Glomerular visceral epithelial cell (primary cell): ENCODE data around the gene PPM1G.
"Not testable (repeated sequence)": the region's sequence is repeated elsewhere in the genome, so short reads cannot be mapped to it uniquely, and the experiment has no call there.

Source experiments
- DNase-seq: peaks from one replicate; pipeline ENCODE4 v3.0.0-alpha.2; 2016; ENCODE audit errors: extremely low spot score

The PPM1G gene

GRCh38 chr2:27376151-27376865, 33.1 kb downstream of the PPM1G start:
- DNase-seq = no peak

GRCh38 chr2:27375513-27376099, 33.8 kb downstream of the PPM1G start:
- no peak for DNase-seq

- no peak for DNase-seq
Observed at GRCh38 chr2:27373567-27373966, 35.8 kb downstream of the PPM1G start.

- DNase-seq = no peak
Observed at GRCh38 chr2:27372937-27373336, 36.5 kb downstream of the PPM1G start.

GRCh38 chr2:27370816-27371620, 38.4 kb downstream of the PPM1G start:
- peak; percentile 40 for DNase-seq

- DNase-seq = peak; percentile 98
Observed at GRCh38 chr2:27370026-27370815, 39.2 kb downstream of the PPM1G start, which contains the start of the genes EIF2B4 and SNX17. Gene EIF2B4 (minus strand): TSS chr2:27370338. CDS start chr2:27370314, 24 bp downstream. Gene SNX17 (plus strand): TSS chr2:27370616. CDS start chr2:27370744, 128 bp downstream.

DNA sequence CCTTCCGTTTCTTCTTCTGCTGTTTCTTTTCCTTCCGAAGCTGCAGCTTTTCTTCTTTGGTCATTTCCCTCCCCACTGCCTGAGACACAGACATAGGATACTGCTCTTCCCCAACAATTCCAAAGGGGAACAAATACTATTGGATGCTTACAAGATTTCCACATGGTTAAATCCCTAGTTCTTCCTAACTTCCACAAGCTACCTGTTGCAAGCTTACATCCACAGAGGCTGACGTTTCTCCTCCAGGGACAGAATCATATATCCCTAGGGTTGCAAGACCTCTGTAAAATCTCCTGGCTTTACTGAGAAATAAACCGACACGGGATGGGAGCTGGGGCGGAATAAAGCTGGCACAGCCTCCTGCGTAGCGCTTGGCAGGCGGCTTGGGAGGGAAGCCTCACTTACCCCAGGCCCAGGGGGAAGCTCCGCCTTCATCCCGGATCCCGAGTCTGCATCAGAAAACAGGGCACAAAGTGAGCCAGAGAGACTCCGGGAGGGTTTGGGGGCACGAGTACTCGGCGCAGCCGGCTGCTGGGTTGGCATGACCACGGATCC, 39.8 kb downstream of the PPM1G start:
- DNase-seq = peak; percentile 54

DNA sequence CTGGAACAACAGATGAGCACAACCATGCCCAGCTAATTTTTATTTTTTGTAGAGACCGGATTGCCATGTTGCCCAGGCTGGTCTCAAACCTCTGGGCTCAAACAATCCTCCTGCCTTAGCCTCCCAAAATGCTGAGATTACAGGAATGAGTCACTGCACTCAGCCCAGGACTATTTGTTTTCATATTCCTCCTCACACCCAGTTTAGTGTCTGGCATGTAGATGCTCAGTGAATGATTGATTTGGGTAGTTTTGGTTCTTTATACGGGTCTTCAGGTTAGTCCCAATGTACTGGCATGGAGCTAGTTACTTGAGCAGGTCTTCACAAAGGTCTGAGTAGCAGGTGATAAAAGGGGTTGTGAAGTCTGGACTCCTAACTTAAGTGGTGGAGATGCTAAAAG, 45.5 kb downstream of the PPM1G start:
- DNase-seq = no peak

DNA sequence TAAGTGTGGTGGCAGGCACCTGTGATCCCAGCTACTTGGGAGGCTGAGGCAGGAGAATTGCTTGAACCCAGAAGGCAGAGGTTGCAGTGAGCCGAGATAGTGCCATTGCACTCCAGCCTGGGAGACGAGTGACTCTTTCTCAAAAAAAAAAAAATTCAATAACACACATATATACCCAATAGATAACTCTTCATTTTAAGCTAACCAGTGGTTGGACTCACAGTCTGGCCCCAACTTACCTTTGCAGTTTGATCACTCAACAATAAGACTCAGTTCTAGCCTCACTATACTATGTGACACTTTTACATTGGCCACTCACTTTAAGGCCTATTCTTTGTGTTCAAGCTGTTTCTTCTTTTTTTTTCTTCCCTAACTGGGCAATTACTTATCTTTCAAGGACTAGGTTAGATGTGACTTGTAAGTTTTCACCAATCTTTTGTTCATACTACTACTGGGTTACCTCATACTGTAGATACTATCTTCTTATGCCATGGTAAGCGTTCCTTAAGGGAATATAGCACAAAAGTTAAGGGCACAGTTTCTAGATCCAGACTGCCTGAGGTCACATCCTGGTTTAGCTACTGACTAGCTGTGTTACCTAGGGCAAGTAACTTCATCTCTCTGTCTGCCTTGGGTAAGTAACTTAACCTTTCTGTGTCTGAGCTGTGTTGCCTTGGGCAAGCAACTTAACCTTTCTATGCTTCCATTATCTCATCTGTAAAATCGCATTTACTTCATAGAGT, 46.5 kb downstream of the PPM1G start:
- no peak for DNase-seq

GRCh38 chr2:27356382-27357181, 52.8 kb downstream of the PPM1G start, which contains the start of gene GTF3C2:
Gene GTF3C2 (minus strand): TSS chr2:27356764. CDS start chr2:27343554, 13,210 bp downstream.
- peak; percentile 95 for DNase-seq

- peak; percentile 53 for DNase-seq
Observed at GRCh38 chr2:27356056-27356381, 53.4 kb downstream of the PPM1G start.

GRCh38 chr2:27354597-27354927, 54.8 kb downstream of the PPM1G start:
- DNase-seq = no peak

DNA sequence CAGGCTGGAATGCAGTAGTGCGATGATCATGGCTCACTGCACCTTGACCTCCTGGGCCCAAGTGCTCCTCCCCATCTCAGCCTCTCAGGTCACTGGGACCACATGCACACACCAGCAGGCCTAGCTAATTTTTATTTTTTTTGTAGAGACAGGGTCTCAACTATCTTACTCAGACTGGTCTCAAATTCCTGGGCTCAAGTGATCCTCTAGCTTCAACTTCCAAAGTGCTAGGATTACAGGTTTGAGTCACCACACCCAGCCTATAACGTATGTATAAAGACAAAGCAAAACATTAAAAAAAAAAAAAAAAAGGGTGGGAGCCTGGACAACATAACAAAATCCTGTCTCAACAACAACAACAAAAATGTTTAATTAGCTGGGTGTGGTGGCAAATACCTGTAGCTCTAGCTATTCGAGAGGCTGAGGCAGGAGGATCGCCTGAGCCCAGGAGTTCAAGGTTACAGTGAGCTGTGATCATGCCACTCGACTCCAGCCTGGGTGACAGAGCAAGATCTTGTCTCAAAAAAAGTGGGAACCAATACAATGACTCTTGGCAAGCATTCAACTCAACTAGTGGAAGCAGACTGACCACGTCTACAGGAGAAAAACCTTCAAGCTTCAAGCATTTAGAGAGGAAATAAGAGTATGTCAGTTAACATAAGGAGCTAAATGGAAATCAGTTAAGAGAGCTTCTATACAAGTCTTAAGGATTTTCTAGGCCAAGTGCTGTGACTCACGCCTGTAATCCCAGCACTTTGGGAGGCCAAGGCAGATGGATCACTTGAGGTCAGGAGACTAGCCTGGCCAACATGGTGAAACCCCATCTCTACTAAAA, 55.4 kb downstream of the PPM1G start:
- no peak for DNase-seq

DNA sequence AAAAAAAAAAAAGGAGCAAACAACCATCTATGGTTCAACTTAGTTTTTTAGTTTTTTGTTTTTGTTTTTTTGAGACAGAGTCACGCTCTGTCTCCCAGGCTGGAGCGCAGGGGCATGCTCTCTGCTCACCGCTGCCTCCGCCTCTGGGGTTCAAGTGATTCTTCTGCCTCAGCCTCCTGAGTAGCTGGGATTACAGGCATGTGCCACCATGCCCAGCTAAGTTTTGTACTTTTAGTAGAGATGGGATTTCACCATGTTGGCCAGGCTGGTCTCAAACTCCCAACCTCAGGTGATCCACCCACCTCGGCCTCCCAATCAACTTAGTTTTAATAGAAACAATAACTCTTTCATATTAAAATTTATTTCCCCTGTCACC, 56.0 kb downstream of the PPM1G start:
- DNase-seq = not testable (repeated sequence)

DNA sequence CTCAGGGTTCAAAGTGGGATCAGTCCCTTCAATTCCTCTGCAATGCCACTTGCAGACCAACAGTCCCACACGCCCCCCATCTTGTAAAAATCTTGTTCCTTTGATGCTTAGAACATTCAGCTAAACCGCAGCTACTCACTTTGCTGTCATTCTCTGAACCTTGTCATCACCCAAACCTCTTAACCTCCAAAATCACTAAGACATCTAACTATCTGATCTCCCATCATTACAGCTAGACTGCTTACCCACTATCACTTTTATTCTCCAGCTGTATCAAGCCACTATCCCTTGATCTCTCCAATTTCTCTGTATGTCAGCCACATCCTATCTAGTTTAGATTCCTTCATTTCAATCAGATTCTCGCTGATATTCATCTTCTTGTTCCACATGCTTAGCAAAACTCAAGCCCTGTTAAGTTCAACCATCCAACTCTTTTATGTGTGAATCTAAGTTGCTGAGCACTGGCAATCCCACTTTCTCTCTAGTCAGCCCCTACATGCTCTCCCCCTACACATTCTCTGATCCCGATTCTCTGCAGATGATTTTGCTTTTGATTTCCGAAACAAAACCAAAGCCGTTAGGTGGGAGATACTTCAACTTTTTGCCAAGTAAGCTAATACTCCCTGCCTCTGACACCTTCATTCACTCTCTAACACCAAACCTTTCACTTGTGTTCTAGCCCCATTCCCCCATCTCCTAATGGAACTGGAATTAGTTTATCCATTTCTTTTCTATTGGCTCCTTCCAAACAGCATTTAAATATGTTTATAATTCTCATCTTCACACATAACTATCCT, 57.4 kb downstream of the PPM1G start:
- no peak for DNase-seq

DNA sequence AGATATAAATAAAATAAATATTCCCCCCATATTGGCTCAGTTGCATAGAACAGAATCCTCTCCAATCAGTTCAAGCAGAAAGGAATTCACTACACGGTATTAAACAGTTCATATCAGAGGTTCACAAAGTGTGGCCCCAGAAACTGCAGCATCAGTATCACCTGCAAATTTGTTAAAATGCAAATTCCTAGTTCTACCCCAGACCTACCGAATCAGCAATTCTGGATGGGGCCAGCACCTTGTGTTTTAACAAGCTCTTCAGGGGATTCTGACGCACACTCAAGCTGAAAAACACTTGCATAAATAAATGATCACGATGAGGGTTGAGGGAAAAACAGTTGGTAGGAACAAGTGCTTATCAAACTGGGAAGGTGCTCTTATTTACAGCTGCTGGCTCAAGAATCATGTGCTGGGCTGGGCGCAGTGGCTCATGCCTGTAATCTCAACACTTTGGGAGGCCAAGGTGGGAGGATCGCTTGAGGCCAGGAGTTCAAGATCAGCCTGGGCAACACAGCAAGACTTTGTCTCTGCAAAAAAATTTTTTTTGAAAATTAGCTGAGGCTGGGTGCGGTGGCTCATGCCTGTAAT, 59.2 kb downstream of the PPM1G start:
- no peak for DNase-seq

GRCh38 chr2:27347641-27348040, 61.8 kb downstream of the PPM1G start:
- no peak for DNase-seq

DNA sequence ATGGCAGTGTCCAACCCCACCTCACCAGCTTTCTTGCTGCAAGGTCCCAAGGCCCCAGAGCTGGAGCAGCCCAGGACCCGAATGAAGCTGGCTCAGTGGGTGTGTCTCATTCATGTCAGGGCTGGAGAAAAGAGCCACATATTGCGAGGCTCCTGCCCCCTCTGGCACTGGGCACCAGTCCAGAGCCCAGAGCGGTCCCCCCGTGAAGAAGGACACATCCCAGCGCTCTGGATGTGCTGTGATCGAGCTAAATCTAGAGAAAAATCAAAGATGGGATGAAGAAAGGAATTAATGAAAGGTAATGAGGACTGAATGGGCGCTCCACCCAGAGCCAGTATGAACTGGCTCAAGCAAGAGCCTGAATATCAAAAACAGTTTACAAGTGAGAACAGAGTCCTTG, 73.2 kb downstream of the PPM1G start:
- no peak for DNase-seq
